KG1 (cell line): Measurements from ENCODE around the gene COL8A1.

Source experiments
- DNase-seq: peaks from one replicate; lab custom pipeline; 2025; lab: John Stamatoyannopoulos, UW

The COL8A1 gene

DNA sequence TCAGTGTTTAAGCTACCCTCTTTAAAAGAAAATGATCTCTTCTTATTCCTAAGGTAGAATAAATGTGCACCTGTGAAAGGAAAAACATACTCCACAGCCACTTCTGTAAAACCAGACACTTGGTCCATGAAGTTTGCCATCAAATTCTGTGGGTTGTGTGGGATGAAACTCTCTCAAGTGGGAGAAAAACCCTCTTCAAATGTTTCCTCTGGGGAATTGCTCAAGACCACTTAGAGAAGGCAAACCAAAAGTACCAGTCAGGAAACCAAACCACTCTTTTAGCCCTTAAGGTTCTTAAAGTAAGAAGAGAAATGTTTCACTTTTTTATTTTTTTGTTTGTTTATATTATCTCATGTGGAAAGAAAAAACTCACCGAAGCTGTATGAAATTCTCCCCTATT is 1.2 kb downstream of the COL8A1 start:
- DNase-seq = no peak

DNA sequence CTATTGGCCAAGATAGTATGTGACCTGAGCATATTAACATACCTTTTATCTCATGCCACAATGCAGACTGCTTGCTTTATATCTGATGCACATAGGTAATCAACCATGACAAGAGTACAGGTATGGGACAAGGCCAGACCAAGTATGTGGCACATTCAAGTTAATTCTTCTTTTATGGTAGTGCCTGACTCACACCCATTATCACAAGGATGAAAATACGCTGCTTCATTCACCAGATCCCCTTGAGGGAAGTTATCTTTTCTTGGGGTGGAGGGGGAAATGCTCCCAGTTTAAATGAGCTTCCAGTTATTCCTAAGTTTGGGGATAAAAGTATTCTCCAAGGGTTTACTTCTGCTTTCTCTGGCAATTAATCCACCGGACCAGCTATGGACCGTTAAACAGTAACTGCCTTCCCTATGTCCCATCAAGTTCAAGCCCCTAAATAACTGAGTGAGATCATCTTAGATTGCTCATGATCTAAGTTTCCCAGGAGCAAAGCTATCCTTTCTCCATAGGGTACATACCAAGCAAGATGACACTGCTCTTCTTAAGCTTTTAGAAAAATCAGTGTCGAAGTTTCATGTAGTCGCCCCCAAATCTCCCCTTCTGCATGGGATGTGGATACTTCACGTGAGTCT is 1.9 kb downstream of the COL8A1 start:
- DNase-seq = no peak

DNA sequence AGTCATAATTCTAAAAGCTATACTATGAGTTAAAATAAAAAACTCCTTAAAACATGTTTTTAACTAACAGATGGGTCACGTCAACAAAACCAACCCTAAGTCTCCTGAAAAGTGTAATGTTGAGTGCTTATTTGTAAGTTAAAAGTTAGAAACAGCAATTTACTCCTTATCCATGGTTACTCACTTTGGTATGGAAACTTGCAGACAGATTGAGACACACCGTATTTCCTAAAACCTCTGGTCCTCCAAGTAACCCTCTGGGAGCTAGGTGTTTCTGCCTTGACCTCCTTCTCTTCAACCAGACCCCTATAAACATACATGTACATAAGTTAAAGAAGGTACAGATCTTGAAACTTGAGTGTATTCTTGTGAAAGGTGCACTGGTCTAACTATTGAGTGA is 3.1 kb downstream of the COL8A1 start:
- no peak for DNase-seq

DNA sequence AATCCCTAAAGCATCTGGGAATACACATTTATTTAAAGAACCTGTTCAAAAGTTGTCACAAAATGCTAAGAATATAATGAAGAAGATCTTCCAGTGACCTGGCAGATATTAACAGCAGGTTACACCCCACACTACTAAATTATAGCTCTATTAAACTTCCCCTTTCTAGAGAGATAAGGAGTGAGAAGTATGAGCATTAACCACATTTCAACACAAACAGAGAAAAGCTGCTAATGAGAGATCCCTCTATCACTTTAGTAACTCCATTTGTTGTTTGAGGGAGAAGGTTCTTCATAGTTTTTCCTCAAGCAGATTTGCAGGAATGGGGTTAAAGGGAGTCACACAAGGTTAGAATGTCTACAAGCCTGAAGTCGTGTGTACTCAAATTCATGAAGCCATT is 3.6 kb downstream of the COL8A1 start:
- no peak for DNase-seq

DNA sequence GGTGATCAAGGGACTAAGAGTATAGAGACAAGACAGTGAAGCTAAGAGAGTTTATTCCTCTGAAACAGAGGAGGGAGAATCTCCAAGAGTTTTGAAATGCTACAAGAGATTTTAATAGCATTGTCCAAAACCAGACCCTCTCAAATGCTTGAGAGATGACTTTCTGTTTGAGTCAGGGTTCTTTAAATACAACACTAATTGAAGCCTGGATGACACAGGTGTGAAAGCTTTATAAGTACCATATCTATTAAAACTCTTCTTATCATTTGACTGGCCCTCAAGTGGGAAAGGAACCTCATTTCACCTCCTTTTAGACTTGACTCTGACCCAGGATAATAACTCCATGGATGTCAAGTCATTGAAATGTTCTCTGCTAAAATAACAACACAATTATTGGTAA is 5.6 kb downstream of the COL8A1 start:
- DNase-seq = no peak

DNA sequence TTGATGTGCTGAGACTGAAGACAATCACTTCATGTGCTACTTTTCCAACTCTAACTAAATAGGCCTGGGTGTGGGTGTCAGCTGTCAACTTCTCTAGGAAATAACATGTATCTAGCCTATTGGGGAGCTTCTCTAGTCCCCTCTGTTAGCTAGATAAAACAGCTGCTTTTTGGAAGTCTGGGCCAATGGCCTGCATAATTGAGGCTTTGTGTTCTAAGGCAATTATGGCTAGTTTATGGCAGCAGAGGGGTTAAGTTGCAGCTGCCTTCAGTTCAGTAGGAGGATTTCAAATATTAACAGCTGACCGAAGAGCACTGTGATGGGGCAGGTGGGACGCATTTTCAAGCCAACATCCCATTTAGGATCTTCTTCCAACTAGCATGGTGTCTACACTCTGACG is 6.4 kb downstream of the COL8A1 start:
- DNase-seq = no peak

DNA sequence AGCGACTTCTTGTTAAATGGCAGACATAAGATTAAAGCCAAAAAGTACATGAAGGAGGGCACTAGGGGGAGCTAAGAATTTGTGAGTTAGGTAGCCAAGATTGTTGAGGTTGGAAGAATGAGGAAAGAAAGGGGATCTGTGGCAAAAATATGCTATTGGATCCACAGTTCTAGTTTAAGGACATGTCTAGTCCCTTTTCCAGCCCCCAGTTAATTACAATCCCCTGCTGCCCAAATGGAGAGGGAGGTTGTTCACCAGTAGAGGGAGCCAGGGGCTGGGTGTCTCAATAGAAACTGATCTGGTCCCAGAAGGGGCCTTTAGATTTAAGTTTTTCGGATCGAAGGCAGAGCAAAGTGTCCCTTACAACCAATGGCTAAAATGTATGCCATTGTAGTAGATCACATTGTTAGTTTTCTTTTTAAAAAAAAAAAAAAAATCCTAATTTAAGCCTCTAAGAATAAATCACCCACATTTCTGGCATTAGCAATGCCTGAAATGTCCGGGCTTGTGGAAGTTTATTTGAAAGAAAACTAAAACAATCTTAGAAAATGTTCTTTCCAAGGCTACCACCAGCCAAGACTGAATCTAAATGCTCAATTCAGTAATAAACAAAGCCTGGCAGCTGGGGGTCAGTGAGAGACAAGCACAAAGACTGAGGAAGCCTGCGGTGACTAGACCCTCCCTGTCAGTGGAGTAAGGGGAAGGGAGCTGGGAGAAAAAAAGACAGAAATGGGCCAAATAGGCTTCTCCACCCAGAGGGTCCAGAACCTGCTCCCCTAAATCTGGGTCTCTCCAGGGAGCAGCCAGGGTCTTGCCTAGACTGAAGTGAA is 7.1 kb downstream of the COL8A1 start:
- DNase-seq = peak; percentile 10

DNA sequence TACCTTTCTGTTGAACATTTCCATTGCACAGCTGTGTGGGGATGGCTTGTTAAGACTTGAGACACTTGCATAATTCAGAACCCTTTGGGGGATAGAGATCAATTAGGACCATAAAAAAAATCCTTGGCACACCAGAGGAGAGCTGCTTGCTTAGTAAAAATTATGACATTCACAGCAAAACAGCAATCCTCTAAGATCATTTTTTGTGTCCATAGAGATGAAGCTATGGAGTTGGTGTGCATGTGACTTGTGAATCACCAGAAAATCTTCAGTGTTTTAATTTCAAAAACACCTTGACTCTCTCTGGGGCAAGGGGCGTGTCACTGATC is 7.7 kb downstream of the COL8A1 start:
- DNase-seq = no peak

DNA sequence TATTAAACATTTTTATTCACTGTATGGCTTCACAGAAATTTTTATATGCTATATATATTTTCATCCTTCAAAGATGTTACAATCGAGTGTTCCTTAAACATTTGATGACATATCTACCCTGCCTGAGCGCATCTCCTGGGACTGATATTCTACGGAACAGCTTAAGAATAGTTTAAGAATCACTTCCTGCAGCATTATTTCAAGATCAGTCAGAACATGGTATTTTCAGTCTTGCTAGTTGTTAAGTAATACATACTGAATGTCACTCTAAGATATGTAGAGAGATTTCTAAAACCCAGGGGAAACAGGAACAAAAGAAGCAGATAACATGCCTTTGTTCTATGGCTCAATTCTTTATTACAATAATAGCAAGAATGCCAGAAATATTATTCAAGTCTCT is 8.7 kb downstream of the COL8A1 start:
- DNase-seq = no peak

DNA sequence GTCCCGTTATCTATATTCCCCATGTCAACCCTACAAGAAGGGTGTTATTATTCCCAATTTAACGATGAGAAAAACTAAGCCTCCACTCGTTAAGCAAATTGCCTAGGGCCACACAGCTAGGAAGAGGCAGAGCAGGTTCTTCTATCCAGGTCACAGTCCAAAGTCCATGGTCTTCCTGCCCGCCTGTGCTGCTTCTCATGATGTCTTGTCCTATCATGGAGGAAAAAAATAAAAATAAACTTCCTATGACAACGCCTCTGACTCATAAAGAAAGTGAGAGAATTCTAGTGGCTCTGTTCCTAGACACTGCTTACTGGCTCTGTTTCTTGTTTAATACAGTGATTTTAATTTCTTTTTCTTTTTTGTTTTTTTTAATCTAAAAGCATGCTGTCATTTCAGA is 9.7 kb downstream of the COL8A1 start:
- no peak for DNase-seq

DNA sequence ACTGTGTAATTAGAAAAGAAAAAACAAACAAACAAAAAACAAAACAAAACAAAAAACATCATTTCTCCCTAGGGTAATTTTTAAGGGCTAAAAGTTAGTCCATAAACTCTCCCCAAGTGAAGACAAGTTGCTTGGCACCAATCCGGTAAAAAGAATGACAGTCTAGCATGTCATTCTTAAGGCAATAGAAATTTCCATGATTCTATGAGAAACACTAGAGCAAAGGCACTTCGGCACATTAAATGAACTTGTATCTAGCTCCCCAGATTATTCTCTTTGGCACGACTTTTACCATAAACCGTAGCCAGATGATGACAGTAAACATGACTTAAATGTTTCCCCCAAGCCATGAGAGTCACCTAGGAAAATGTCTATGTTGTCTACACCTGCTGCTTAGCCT is 10.1 kb downstream of the COL8A1 start:
- no peak for DNase-seq

DNA sequence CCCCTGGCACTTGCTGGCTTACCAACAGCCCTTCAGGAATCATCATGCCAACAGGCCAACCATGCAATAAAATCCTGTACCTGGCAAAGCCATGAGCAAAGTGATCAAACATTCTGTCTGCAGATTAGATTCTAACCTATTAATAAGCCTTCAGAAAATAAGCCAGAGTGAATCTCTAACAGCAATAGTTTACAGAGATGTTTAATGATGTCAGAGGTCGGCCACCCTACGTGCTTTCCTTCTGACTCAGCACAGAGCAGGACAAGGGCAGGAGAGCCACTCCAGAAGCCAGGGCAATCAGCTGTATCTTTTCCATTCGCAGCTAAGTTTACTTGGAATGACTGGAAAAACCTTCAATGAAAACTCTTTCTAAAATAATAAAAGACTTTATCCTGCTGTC is 13.1 kb downstream of the COL8A1 start:
- no peak for DNase-seq

DNA sequence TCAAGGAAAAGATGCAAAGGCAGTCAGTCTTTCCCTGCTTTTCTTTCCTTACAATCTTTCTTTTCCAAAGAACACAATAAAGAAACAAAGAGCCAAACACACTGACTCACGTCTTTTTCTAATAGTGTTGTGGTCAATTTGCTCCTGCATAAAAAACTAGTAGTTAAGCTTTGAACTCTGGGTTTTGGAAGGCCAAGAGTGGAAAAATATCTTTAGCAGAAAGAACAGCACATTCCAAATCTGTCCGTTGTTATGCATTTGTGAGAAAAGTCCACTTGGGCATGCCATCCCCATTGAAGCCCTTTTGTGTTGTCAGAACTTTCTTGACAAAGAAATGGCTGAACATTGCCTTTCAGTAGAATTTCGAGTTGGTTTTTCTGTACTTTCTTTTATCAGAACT is 18.2 kb downstream of the COL8A1 start:
- no peak for DNase-seq

DNA sequence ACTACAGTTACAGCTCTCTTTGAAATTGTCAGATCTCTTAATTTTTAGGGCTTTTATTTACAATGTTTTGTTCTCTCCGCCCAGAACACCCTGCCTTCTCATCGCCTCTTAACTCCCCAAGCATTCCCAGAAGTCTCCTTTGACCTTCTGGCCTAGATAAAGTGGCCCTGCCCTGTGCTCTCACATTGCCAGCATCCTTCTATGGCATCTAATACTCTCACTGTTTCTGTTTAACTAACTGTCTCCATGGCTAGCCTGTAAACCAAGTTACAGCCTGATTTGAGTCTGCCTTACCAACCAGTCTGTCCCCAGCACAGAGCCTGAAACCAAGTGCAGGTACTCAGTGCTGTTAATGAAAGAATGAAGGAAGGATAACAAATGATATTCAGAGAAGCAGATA is 19.9 kb downstream of the COL8A1 start:
- no peak for DNase-seq

DNA sequence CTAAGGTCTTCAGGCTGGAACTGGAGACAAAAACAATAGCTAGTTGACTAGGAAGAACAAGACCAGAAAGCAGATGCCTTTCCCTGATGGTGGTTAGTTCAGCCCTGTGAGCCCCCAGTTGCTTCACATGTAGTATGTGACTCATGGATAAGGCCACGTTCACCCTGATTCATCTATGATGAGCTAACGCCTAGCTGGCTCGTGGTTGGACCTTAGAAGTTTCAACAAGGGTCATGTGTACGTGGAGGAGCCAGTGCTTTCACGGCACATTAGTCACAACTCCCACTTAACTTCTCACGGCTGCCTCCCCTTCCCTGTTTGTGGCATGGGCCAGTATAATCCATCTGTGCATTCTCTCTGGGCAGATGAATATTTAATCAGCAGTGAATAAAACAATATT is 20.6 kb downstream of the COL8A1 start:
- DNase-seq = no peak

DNA sequence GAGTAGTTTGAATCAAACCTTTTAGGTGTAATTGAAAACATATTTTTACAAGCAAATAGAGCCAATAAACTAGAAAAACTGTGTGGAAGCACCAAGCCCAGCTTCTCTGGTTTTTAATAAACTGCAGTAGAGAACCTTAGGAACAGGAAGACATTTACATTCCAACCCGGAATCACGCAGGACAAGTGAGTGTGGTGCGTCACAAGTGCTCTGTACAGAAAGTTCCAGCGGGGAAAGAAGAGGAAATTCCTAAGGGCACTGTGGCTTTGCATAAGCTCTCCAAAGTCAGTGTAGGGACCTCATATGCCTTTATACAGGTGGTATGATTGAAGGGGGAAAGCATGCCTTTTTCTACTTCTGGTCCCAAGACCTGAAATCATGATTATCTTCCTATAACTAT is 21.6 kb downstream of the COL8A1 start:
- DNase-seq = no peak

DNA sequence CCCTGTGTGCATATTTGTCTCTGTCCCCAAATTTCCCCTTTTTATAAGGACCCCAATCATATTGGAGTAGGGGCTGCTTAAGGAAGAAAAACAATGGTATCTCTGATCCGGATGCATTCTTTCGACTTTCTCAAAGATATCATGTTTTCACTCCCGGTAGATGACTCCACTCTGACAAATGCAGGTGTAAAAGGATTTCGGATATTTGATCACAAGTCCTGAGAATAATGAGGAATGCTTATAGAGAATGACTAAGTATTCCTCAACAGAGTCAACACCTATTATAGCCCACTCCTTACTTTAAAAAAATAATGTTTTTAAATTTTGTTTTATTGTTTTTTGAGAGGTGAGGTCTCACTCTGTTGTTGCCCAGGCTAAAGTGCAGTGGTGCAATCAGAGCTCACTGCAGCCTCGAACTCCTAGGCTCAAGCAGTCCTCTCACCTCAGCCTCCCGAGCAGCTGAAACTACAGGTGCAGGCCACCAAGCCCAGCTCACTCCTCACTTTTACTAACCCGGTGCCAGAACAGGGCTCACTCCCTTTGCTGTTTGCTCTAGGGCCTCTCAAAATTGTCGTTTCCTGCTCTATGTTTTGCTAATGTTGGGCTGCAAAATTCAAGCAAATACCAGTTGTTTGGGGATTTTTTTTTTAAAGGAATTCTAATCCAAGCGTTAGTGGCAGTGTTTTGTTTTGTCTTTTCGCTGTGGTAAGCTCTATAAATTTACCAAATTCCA is 24.6 kb downstream of the COL8A1 start:
- DNase-seq = no peak

DNA sequence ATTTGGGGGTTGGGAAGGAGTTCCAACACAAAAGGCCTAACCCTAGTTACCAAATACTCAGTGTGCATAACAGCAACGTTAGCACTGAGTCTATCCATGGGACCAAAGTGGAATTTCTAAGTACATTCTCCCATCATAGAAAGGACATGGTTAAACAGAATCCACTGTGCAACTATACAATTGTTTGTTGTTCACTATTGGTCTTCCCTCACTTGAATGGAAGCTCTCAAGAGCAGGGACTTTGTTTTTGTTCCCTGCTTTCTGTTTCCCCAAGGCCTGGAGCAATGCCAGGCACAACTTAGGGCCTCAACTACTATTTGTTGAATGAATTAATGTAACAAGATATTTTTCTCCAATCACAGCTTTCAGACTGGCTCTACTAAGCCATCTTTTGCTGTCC is 25.6 kb downstream of the COL8A1 start:
- no peak for DNase-seq

DNA sequence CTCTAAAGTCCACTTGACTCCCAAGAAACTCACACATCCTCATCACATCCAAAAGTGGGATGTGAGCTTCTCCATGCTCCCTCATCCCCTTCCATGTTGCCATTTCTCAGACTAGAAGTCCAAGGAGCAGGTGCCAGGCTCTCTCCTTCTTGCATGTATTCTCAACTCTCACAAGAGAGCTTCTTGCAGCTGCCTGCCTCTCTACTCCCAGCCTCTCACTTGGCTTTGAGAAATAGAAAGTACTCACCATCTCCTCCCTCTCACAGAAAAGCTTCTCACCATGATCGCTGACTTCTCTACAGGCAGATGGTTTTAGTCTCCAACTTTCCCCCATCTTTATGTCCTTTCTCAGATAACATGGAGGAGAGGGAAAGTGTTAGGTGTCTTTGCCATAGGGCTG is 26.6 kb downstream of the COL8A1 start:
- DNase-seq = no peak

DNA sequence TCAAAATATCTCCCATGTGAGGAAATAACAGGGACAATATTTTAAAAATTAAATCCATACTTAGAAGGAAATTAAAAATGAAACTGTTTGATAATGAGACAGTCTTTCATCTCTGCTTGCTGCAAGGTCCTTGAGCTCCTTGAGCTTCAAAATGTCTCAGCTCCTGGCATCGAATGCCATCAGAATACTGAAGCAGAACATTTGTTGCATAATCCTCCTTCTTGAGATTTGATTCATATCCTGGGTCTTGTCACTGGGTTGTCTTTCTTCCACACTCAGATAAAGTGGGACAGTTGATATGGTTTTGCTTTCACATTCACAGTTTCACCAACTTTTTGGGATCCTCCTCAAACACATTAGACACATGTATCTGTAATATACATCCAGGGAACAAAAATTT is 27.8 kb downstream of the COL8A1 start:
- DNase-seq = no peak

DNA sequence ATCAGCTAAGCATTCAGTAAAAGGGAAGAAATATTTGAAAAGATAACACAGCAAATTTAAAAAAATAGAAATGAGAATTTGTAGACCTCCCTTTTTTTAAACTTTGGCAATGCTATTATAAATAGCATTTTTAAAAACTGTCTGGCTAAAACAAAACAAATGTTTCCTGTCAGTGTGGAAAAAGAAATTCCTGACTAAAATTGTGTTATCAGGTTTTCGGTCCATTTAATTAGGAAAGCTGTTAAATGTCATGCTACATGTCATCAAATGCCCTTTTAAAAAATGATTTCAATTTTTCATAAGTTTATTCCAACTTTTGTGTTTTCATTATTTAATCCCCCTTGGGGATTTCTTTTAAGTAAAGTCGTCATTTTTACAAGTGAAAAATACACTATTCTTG is 29.6 kb downstream of the COL8A1 start:
- DNase-seq = no peak

DNA sequence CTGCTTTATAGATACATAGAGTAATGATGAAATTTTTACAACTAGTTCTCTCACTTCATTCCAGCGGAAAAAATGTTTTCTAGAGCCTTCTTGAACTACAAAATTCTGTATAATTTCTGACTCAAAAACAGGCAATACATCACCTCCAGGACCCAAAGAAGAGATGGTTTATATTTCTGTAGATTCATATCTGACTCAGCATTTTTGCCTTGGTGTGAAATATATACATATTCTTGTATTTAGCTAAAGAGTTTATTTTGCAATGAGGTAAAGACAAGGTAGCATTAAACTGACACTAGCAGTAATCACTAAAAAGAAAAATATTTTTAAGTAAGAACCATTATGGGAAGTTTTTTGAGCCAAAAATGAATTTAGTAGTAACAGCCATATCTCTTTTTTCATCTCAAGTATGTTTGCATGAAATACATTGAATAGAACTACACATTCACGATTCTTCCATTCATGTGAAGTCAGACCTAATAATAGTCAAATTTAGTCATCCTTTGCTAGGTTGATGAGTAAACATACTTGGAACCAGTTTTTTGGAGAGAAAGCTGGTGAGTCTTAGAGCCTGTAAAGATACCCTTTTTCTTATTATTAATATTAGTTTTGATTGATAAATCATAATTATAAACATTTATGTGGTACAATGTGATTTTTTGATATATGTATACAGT is 31.6 kb downstream of the COL8A1 start:
- DNase-seq = no peak

DNA sequence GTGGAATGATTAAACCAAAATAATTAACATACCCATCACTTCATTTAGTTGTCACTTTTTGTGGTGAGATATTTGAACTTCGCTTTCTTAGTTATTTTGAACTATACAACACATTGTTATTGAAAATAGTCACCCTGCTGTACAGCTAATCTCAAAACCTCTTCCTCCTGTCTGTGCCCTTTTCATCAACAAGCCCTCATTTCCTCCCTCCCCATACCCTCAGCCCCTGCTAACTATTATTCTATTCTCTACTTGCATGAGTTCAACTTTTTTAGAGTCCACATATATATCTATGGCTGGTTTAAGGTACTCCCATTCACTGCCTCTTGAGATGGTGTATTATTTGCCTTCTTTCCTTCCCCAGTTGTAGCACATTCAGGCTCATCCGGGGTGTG is 32.2 kb downstream of the COL8A1 start:
- DNase-seq = no peak
